ENCODE measurements around the gene DSCAM.
"Not testable (repeated sequence)": the region's sequence is repeated elsewhere in the genome, so short reads cannot be mapped to it uniquely, and the experiment has no call there.

DSCAM gene, protein sequence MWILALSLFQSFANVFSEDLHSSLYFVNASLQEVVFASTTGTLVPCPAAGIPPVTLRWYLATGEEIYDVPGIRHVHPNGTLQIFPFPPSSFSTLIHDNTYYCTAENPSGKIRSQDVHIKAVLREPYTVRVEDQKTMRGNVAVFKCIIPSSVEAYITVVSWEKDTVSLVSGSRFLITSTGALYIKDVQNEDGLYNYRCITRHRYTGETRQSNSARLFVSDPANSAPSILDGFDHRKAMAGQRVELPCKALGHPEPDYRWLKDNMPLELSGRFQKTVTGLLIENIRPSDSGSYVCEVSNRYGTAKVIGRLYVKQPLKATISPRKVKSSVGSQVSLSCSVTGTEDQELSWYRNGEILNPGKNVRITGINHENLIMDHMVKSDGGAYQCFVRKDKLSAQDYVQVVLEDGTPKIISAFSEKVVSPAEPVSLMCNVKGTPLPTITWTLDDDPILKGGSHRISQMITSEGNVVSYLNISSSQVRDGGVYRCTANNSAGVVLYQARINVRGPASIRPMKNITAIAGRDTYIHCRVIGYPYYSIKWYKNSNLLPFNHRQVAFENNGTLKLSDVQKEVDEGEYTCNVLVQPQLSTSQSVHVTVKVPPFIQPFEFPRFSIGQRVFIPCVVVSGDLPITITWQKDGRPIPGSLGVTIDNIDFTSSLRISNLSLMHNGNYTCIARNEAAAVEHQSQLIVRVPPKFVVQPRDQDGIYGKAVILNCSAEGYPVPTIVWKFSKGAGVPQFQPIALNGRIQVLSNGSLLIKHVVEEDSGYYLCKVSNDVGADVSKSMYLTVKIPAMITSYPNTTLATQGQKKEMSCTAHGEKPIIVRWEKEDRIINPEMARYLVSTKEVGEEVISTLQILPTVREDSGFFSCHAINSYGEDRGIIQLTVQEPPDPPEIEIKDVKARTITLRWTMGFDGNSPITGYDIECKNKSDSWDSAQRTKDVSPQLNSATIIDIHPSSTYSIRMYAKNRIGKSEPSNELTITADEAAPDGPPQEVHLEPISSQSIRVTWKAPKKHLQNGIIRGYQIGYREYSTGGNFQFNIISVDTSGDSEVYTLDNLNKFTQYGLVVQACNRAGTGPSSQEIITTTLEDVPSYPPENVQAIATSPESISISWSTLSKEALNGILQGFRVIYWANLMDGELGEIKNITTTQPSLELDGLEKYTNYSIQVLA (N-terminal part only)

DNA sequence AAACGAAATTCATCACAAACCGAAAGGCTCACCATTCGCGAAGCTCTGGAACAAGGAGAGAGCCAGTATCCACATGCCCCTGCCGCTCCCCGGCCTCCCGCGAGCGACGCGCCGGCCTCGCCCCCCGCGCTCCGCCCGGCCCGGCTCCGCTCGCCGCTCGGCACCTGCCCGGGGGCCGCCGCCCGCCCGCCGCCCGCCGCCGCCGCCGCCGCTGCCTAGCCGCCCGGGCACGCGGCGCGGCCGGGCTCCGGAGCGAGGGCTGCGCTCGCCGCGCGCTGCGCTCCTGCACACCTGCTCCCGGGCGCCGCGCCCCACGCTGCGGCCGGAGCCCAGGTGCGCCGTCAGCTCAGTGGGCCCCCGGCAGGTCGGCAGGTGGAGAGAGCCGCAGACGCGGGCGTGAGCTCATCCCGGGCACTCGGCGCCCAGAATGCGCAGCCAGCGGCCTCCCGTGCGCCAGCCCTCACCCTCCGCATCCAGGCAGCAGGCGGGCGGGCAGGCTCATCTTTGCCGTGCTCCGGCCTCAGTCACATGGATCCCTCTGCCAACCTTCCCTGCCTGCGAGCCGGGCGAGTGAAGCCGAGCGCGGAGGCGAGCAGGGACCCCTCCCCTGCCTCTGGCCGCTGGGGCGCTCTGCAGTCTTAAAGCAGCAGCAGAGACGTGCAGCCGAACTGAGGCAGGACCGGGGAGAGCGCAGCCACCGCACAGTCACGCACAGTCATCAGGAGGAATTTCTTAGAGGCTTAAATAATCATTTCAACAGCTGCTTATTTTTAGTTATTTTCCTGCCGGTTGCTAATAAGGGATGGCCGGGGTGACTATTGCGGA is at the start of gene DSCAM:
Gene DSCAM (minus strand): TSS at position 572 of the 825 bp plus-strand sequence. CDS start 497 bp downstream, at position 75.
- peak in 9 of 10 donors; percentile 31 to 93 (median 60) for DNase-seq
- intact Hi-C loops (cut with DNase I): loop anchor here (5.0 to 10.0 kb wide), 2 partner anchors 221 to 382 kb away; no protein-coding TSS in a partner anchor

DNA sequence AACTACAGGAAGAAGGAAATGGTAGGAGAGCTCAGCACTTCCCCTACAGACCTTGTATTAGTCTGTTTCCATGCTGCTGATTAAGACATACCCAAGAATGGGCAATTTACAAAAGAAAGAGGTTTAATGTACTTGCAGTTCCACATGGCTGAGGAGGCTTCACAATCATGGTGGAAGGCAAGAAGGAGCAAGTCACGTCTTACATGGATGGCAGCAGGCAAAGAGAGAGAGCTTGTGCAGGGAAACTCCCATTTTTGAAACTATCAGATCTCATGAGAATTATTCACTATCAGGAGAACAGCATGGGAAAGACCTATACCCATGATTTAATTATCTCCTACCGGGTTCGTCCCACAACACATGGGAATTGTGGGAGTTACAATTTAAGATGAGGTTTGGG is 48.7 kb upstream of the DSCAM start:
- DNase-seq; intact Hi-C loops (cut with DNase I): not testable (repeated sequence)

DNA sequence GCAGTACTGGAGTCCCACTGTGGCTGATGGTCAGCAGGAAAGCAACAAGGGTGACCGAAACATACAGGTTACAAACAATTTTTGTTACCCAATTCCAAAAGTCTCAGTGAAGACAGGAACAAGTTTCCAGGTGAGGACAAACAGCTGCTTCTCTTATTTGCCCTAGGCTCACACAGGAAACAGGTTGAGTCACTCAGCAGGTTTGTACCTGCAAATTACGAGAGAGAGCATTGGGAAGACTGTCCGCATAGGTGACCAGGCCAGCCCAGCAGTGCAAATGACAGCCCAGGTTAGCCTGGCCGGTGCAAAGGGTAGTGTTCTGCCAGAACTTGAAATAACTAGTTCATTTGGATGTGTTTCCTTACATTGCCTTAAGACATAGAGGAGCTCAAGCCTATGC is 40.0 kb upstream of the DSCAM start:
- intact Hi-C loops (cut with DNase I): no loop called here
- no peak for DNase-seq

DNA sequence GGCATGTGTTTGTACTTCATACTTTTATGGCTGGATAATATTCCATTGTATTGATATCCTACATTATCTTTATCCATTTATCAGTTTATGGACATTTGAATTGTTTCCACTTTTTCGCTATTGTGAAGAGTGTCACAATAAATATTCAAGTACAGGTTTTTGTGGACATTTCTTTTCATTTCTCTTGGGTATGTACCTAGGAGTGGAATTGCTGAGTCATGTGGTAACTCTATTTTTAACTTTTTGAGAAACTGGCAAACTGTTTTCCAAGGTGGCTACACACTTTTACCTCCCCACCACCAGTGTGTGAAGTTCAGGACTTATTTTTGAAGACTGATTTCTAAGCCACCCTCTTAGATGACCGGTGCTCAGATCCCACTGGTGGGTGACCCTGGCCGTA is 39.0 kb upstream of the DSCAM start:
- intact Hi-C loops (cut with DNase I): no loop called here
- no peak for DNase-seq

DNA sequence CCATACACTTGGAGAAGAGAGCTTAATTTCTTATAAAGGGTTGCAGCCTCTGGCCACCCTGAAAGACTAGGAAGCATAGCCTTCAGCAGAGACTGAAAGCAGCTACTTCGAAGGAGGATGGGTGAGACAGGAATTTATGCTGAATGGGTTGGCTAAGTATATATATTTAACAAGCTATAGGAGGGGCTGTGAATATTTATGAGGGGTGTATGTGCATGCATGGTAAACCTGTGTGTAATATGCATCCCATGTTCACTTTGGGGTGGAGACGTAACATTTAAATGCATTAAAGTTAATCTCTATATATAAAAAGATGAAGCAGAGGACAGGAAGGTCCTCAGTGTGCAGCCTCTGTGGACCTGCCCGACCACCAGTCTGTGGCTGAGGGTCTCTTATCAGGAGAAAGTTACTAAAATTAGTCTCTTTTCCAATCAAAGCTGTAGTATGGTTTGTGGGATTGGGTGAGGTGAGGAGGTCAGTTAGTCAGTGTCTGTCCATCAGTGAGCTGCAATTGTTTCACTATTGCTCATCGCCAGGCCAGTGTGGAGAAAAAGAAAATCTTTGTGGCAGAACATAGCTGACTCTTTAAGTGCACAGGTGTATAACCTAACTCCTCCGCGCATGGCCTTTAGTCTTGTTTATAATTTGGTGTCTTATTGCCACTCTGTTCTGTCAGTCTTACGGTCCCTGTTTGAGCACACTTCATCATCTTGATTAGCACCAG is 35.4 kb upstream of the DSCAM start:
- DNase-seq: no peak
- intact Hi-C loops (cut with DNase I): no loop called here

DNA sequence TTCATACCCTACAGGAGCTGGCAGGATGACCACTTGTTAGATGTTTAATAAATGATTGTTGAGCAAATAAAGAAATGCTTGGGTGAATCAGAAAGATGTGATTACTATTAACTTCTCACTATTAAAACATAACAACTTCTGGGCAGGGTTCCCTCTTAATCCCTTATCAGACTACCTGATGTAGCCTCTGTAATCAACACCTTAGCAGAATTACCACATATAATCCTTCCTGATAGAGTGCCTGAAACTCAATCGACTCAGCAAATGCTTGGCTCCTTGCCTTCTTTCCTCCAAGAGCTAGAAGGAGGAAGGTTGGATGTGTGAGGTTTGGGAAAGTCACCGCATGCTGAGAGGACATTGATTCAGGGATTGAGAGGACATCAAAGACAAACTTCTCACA is 34.8 kb upstream of the DSCAM start:
- intact Hi-C loops (cut with DNase I): no loop called here
- DNase-seq: no peak

DNA sequence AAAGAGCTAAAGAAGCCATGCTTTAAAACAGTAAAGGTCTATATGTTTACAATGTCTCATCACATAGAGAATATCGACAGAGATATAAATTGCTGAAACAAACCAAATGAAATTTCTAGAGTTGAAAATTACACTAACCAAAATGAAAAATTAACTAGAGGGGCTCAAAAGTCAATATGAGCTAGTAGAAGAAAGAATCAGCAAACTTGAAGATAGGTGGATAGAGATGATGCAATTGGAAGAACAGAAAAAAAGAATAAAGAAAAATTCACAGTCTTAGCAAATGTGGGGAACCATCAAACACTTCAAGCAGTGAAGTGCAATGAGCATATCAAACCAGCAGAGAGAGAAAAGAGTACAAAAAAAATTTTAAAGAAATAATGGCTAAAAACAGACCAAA is 24.1 kb upstream of the DSCAM start:
- DNase-seq: no peak
- intact Hi-C loops (cut with DNase I): no loop called here

DNA sequence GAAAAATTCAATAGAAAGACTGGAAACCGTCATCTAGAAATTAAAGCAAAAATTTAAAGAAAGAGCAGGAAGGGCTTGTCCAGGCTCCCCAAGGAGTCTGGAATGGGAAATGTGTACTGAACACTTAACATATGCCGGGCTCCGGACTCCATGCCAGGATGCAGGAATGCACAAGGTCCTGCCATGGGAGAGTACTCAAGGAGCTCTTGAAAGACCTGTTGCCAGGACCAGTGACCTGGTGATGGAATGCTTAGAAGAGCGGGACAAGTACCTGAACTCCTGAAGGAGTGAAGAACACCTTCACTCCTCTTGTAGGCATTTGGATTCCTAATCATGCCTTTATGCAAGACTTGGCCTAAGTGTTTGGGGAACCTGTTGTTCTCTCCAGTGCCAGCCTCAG is 16.9 kb upstream of the DSCAM start:
- DNase-seq: no peak
- intact Hi-C loops (cut with DNase I): no loop called here

DNA sequence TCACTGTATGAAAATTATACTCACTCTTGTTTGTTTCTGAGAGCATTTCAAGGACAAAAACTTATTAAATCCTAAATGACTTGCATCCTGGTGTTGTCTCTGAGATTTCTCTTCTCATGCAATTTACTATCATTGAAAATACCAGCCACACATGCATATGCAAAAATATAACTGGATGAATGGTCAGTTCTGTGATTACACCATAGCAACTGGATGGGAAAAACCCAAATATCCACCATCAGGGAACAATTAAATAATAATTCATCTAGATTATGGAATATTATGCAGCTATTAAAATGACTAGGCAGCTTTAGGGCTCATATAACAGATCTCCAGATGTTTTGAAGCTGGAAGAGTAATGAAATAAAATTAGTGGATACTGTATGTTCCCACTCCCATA is 11.6 kb upstream of the DSCAM start:
- intact Hi-C loops (cut with DNase I): no loop called here
- DNase-seq: no peak

DNA sequence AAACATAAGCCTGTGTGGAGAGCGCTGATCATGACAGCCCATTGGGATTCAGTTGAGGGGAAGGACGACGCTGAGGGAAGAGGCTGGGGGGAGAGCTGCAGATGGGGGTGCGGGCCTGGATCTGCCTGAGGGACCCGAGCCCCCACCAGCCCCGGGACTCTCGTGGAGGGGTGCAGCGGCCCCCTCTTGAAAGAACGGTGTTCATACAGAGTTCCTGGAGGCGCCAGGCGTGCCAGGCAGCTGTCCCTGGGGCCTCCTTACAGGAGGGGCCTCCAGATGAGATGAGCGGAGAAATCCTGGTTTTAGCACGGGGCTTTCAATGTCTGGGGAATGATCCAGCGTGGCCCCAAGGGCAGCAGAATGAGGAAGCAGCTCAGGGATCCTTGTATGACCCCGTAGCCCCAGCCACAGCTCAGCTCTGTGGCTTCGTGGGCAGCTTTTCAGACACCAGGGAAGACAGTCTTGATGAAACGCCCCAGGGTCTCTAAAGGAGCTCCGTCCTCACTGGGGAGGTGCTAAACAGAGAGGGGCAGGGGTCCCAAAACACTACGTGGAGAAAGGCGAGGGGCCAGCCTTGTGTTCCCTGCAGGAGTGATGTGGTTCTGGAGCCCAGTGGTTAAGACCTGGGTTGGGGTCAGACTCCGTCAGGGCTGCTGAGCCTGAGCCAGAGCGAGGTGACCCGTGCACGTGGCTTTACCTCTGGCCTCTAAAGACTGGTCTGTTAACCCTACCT is 7.2 kb upstream of the DSCAM start:
- DNase-seq: peak in 1 of 10 donors; percentile 55
- intact Hi-C loops (cut with DNase I): no loop called here

DNA sequence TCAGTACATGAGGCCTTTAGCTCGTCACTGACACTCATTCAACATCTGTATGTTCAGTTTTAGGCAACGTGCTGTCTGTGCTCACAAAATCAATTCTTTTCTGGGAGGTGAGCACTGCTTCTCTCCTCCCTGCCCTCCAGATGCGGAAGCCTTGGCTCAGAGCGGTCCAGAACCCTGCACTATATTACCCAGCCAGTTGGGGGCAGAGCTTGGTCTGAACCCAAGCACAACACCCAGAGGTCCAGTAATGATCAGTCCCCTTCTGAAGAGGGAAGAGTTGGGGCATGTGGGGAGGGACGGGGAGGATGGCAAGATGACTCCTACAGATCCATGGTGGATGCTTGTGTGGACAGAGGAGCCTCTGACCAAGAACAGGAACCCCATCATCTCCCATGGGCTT is 5.6 kb upstream of the DSCAM start:
- intact Hi-C loops (cut with DNase I): no loop called here
- no peak for DNase-seq

DNA sequence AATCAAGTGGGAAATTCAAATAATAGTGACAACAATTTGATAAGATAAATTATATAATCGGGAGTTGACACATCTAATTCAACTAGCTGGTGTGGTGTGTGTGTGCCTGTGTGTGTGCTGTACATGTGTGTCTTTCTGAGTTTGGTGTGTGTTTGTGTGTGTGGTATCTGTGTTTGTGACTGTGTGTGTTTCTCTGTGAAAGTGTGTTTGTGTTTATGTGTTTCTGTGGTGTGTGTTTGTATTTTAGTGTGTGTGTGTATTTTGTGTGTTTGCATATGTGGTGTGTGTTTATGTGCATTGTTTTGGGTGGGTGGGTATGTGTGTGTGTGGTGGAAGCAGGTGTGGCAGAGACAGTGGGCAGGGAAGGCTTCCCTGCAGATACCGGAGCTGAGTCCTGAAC is 4.8 kb upstream of the DSCAM start:
- DNase-seq: no peak
- intact Hi-C loops (cut with DNase I): no loop called here

DNA sequence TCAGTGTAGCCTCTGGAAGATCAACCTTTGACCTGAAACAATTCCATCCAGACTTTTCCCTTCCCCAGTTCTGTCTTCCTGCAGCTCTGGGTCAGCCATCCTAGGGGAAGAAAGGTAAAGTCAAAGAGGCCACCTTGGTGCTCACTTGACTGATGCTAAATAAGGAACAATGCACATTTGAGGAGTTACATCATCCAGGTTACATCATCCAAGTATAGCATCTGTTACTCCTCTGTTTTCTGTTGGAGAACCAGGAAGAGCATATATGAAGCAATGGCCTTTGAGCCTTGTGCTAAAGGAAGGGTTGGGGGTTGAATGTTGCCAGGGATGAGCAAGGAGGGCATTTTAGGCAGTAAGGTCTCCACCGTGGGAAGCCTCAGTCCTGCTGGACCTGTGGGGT is 3.1 kb upstream of the DSCAM start:
- intact Hi-C loops (cut with DNase I): no loop called here
- DNase-seq: no peak

DNA sequence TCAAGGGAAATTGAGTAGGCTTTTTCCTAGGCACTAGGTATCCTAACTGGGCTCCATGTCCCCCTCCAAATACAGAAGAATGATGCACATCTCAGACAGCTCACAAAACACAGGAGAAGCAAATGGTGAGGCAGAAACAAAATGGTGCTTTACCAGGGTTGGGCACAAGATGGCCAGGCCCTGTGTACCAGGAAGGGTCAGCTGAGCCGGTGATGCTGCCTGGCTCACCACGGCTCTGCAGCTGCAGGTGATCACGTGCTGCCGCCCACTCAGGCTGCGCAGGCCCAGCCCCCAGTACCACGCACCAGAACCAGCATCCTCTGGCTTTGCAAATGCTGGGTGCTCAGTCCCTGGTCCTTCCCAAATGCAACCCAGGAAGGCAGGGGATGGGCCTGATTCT is 993 bp upstream of the DSCAM start:
- DNase-seq: peak in 7 of 10 donors; percentile 54 to 93 (median 69)
- intact Hi-C loops (cut with DNase I): loop anchor here (5.0 to 10.0 kb wide), 2 partner anchors 219 to 383 kb away; no protein-coding TSS in a partner anchor

DNA sequence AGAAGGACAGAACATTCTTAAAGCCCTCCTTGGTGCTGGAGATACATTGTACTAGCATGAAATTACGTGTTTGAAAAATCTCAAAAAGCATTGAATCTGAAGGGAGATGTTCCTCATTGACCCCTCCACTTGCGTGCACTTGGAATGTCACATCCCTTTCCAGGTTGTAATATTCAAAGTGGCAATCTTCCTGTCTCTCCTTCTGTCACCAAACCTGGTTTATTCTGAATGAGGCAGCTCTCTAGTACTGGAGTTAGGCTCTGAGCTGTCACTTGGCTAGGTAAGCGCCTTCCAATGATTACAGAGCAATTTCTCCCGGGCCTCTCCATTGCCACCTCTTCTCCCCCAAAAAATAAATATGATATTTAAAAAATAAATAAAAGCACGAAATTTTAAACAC is 855 bp downstream of the DSCAM start:
- intact Hi-C loops (cut with DNase I): loop anchor here (5.0 to 10.0 kb wide), 2 partner anchors 221 to 381 kb away; no protein-coding TSS in a partner anchor

DNA sequence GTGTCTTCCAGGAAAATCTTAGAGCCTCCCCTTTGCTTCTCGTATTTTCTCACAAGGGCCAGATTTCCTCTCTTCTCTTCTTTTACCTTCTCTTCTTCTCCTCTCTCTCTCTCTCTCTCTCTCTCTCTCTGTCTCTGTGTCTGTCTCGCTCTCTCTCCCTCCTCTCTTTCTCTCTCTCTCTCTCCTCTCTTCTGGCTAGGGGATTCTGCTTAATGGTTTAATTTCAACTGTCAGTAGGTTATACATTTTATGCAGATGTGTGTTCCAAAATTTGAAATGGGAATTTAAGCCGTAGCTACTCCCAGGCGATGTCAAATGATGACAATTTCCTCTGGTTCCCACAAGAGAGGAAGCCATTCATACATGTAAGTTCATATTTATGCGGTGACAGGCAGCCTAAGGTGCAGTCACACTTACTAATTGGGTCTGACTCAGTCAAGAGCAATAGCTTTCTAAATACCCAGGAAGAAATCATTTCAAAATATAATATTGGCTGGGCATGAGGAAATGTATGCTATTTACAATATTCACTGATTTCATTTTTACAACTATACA is 1.4 kb downstream of the DSCAM start:
- intact Hi-C loops (cut with DNase I): loop anchor here (5.0 to 10.0 kb wide), 2 partner anchors 222 to 381 kb away; no protein-coding TSS in a partner anchor

More for the DNA sequence above, 855 bp downstream of the DSCAM start:
- DNase-seq: no peak

DNA sequence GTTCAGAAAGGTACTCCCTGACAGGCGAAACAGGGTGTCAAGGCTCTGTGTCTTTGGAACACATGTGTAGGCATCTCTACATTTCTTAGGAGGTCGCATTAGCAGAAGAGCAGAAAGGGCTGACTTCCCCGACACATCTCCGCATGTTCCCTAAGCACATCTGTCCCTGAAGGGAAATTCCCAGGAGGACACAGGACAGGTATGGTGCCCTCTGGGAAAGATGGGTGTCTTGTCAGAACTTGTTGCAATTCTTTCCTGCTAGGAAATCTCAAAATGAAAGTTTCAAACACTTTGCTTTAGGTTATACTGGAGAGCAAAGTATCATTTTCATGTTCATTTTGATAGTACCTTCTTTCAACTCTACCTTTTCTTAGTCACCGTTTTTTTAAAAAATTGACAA is 2.0 kb downstream of the DSCAM start:
- intact Hi-C loops (cut with DNase I): loop anchor here (5.0 to 10.0 kb wide), 2 partner anchors 222 to 380 kb away; no protein-coding TSS in a partner anchor
- no peak for DNase-seq

More for the DNA sequence above, 1.4 kb downstream of the DSCAM start:
- no peak for DNase-seq

DNA sequence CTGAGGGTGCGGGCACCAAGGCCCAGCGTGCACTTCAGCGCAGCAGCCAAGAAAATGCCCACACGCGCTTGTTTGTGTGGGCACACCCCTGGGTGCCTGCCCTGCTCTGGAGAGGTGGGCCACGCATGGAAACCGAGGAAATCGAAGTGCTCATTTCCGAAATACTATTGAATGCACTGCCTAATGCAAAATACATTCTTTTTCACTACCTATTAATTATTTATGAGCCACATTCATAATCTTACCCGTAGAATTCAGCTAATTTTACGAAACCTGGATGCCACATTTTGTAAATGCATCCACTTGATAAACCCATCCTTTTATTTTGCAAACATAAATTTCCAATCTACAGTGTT is 4.8 kb downstream of the DSCAM start:
- intact Hi-C loops (cut with DNase I): loop anchor here (10.0 kb wide), 1 partner anchor 377 kb away; no protein-coding TSS in a partner anchor

More for the DNA sequence above, 4.8 kb downstream of the DSCAM start:
- DNase-seq: no peak
